GM23338 (cell line): ENCODE results near the gene RNLS. TPM values are rescaled to one million over a fixed set of nuclear protein-coding genes. Genes with fewer than 3 reads are reported as not detected.

Experiments
- ATAC-seq: fragments of 200-7000 bp; cut with Tn5 transposase; 3 replicates; pipeline ENCODE4 v1.9.1; 2020
- DNase-seq: peaks from one replicate; pipeline ENCODE4 v3.0.0-alpha.2; 2015; ENCODE audit warnings: low spot score
- H2AFZ ChIP-seq: fragments of 200-600 bp; sonication (generic); 2 replicates; pipeline ENCODE4 v1.8.0; 2016; ENCODE audit warnings: antibody characterized with exemption, mild to moderate bottlenecking, moderate library complexity
- H3F3A ChIP-seq: fragments of 200-600 bp; sonication (generic); replicated peaks from 2 replicates; pipeline ENCODE4 v1.8.0; 2017; ENCODE audit warnings: antibody characterized with exemption, mixed run types, low read depth
- H3K27ac ChIP-seq: fragments of 200-600 bp; sonication (generic); 2 replicates; pipeline ENCODE4 v1.6.1; 2016; ENCODE audit warnings: low read depth
- H3K27me3 ChIP-seq: fragments of 200-600 bp; sonication (generic); 2 replicates; pipeline ENCODE4 v1.8.0; 2016; ENCODE audit warnings: mild to moderate bottlenecking, mixed run types, moderate library complexity; ENCODE audit not compliant: insufficient read depth
- H3K36me3 ChIP-seq: fragments of 200-600 bp; sonication (generic); 2 replicates; pipeline ENCODE4 v1.8.0; 2016; ENCODE audit warnings: mild to moderate bottlenecking; ENCODE audit not compliant: insufficient read depth
- H3K4me1 ChIP-seq: fragments of 200-600 bp; sonication (generic); 2 replicates; pipeline ENCODE4 v1.8.0; 2016; ENCODE audit warnings: mild to moderate bottlenecking, moderate library complexity; ENCODE audit not compliant: insufficient read depth
- H3K4me2 ChIP-seq: fragments of 200-600 bp; sonication (generic); 2 replicates; pipeline ENCODE4 v1.7.1; 2017; ENCODE audit warnings: mixed run types
- H3K4me3 ChIP-seq: fragments of 200-600 bp; sonication (generic); 2 replicates; pipeline ENCODE4 v1.6.1; 2016; ENCODE audit warnings: mixed run types
- H3K79me2 ChIP-seq: fragments of 200-600 bp; sonication (generic); replicated peaks from 2 replicates; pipeline ENCODE4 v1.8.0; 2017; ENCODE audit warnings: mild to moderate bottlenecking; ENCODE audit not compliant: insufficient read depth
- H3K9me2 ChIP-seq: fragments of 200-600 bp; sonication (generic); 2 replicates; pipeline ENCODE4 v1.8.0; 2017; ENCODE audit not compliant: insufficient read depth
- H4K20me1 ChIP-seq: fragments of 200-600 bp; sonication (generic); replicated peaks from 2 replicates; pipeline ENCODE4 v1.8.0; 2017; ENCODE audit warnings: mild to moderate bottlenecking; ENCODE audit not compliant: insufficient read depth
- H3K27ac Mint-ChIP-seq: 2 replicates; pipeline ENCODE4 v1.8.0; 2020; ENCODE audit warnings: inconsistent platforms, mild to moderate bottlenecking, moderate library complexity, mixed read lengths
- H3K27me3 Mint-ChIP-seq: 3 replicates; pipeline ENCODE4 v1.8.0; 2022; ENCODE audit warnings: low read depth, mild to moderate bottlenecking, moderate library complexity, mixed read lengths, inconsistent platforms; ENCODE audit not compliant: insufficient read depth, poor library complexity
- H3K36me3 Mint-ChIP-seq: 3 replicates; pipeline ENCODE4 v1.8.0; 2021; ENCODE audit warnings: low read depth, mild to moderate bottlenecking, inconsistent platforms, moderate library complexity, mixed read lengths
- H3K4me1 Mint-ChIP-seq: 3 replicates; pipeline ENCODE4 v1.8.0; 2020; ENCODE audit warnings: mild to moderate bottlenecking, inconsistent platforms, mixed read lengths
- H3K4me3 Mint-ChIP-seq: 3 replicates; pipeline ENCODE4 v1.8.0; 2021; ENCODE audit warnings: moderate library complexity, mild to moderate bottlenecking, inconsistent platforms, mixed read lengths
- H3K9me3 Mint-ChIP-seq: 3 replicates; pipeline ENCODE4 v1.8.0; 2020; ENCODE audit warnings: moderate library complexity, mild to moderate bottlenecking, inconsistent platforms, mixed read lengths
- CTCF ChIP-seq, 2 experiments: fragments of 200-600 bp in 1 of 2; sonication (generic) in 1 of 2; conservative IDR thresholded peaks; 2 replicates each; pipeline versions ENCODE4 v1.5.1 to v1.6.1; 2016 to 2017; ENCODE audit warnings: antibody characterized with exemption in 2 of 2, low read depth in 2 of 2, mild to moderate bottlenecking in 2 of 2, moderate library complexity in 1 of 2
- ETS1 ChIP-seq: IDR thresholded peaks from 2 replicates; pipeline ENCODE4 v1.6.1; 2016; ENCODE audit warnings: antibody characterized with exemption
- JUNB ChIP-seq: IDR thresholded peaks from one replicate; pipeline ENCODE4 v1.6.1; 2016; ENCODE audit warnings: antibody characterized with exemption; ENCODE audit not compliant: unreplicated experiment
- NANOG ChIP-seq: IDR thresholded peaks from 2 replicates; pipeline ENCODE4 v1.6.1; 2016; ENCODE audit warnings: antibody characterized with exemption, borderline replicate concordance
- POLR2AphosphoS5 ChIP-seq: IDR thresholded peaks from 2 replicates; pipeline ENCODE4 v1.6.1; 2016; ENCODE audit warnings: antibody characterized with exemption, low read depth
- ZNF114 ChIP-seq: fragments of 250-450 bp; sonication (Bioruptor Pico); IDR thresholded peaks from 2 replicates; pipeline ENCODE4 v1.5.0; 2020; ENCODE audit warnings: mild to moderate bottlenecking, moderate library complexity
- ZNF331 ChIP-seq: fragments of 250-450 bp; sonication (Bioruptor Pico); IDR thresholded peaks from 2 replicates; pipeline ENCODE4 v1.5.0; 2020; ENCODE audit warnings: low read depth, mild to moderate bottlenecking, moderate library complexity
- polyA plus RNA-seq: library from polyadenylated mRNA; unstranded; fragments of >200 nt; fragmentation: Nextera tagmentation; extraction: Ambion mirVana; gene quantifications from 2 replicates; pipeline ENCODE4 v1.2.1, GENCODE V29; 2016
- total RNA-seq: library from RNA; depleted of rRNA; stranded (reverse); fragments of >200 nt; shearing (Covaris generic); gene quantifications from 2 replicates; pipeline ENCODE4 v1.2.3, GENCODE V29; 2014

Gene RNLS
- total and polyA plus RNA-seq, 2 experiments from 2014 or later, result 8.8 to 15.2 TPM

- Histone ChIP-seq H3K79me2 (no peaks in the 10 kb centered on the region), H3K4me1 (no peaks in the 10 kb centered on the region), H3K9me2 (no peaks in the 10 kb centered on the region), H3K36me3 (no peaks in the 10 kb centered on the region), H4K20me1 (no peaks in the 10 kb centered on the region), H3K4me3 (no peak overlapping the region), H2AFZ (no peak overlapping the region), H3K27ac (no peak overlapping the region), H3K4me2 (no peak overlapping the region), H3F3A (no peaks in the 10 kb centered on the region), H3K27me3 (no peaks in the 10 kb centered on the region)
- Mint-ChIP-seq H3K4me1 (no peaks in the 10 kb centered on the region), H3K27me3 (no peaks in the 10 kb centered on the region), H3K4me3 (no peak overlapping the region), H3K36me3 (no peaks in the 10 kb centered on the region), H3K9me3 (peaks cover 6% of the 10 kb centered on the region; the same call in 2 of the 3 replicates), H3K27ac (no peak overlapping the region)
- no peak for DNase-seq
- TF ChIP-seq CTCF (conservative IDR thresholded peaks at IDR 0.05; ENCODE audit: low read depth in 2 of 2), result no peak
- TF ChIP-seq POLR2AphosphoS5, result no peak
- no peak for TF ChIP-seq ETS1
- no peak for ATAC-seq
Measured at GRCh38 chr10:88598055-88598454, 14.9 kb upstream of the RNLS start.

GRCh38 chr10:88594482-88594881 is 11.4 kb upstream of the RNLS start:
- no peak for ATAC-seq
- no peak overlapping the region for H3K27ac ChIP-seq
- DNase-seq, result no peak
- TF ChIP-seq CTCF (conservative IDR thresholded peaks at IDR 0.05; ENCODE audit: low read depth in 2 of 2), result no peak
- Mint-ChIP-seq H3K9me3 (no peaks in the 10 kb centered on the region), H3K4me3 (no peak overlapping the region), H3K27ac (no peak overlapping the region), H3K27me3 (no peaks in the 10 kb centered on the region), H3K36me3 (no peaks in the 10 kb centered on the region), H3K4me1 (no peaks in the 10 kb centered on the region)
- H3K79me2 ChIP-seq, result no peaks in the 10 kb centered on the region
- no peaks in the 10 kb centered on the region for H3K27me3 ChIP-seq
- no peak overlapping the region for H2AFZ ChIP-seq
- H3F3A ChIP-seq, result no peaks in the 10 kb centered on the region
- H3K4me2 ChIP-seq, result no peak overlapping the region
- no peaks in the 10 kb centered on the region for H4K20me1 ChIP-seq
- no peaks in the 10 kb centered on the region; the same call in 1 of the 2 replicates for H3K4me1 ChIP-seq
- no peak overlapping the region for H3K4me3 ChIP-seq
- H3K9me2 ChIP-seq, result no peaks in the 10 kb centered on the region
- H3K36me3 ChIP-seq, result no peaks in the 10 kb centered on the region

- no peak overlapping the region for H3K27ac ChIP-seq
- H3K9me2 ChIP-seq, result no peaks in the 10 kb centered on the region
- no peak overlapping the region for H3K4me3 ChIP-seq
- no peaks in the 10 kb centered on the region for H4K20me1 ChIP-seq
- no peak overlapping the region for H3K4me2 ChIP-seq
- H3K27me3 Mint-ChIP-seq, result no peaks in the 10 kb centered on the region
- DNase-seq (no peak), ATAC-seq (no peak)
- no peak overlapping the region for H3K4me3 Mint-ChIP-seq
- no peak overlapping the region for H3K27ac Mint-ChIP-seq
- no peaks in the 10 kb centered on the region for H3K4me1 Mint-ChIP-seq
- H3K79me2 ChIP-seq, result no peaks in the 10 kb centered on the region
- H3K4me1 ChIP-seq, result no peaks in the 10 kb centered on the region; the same call in 1 of the 2 replicates
- no peaks in the 10 kb centered on the region for H3K36me3 ChIP-seq
- no peaks in the 10 kb centered on the region for H3K27me3 ChIP-seq
- H3K36me3 Mint-ChIP-seq, result no peaks in the 10 kb centered on the region
- no peak overlapping the region for H2AFZ ChIP-seq
- H3K9me3 Mint-ChIP-seq, result no peaks in the 10 kb centered on the region
- no peaks in the 10 kb centered on the region for H3F3A ChIP-seq
- TF ChIP-seq ZNF331 (CRISPR knock-in tag), result no peak
- TF ChIP-seq ZNF114 (CRISPR knock-in tag), result no peak
- no peak for TF ChIP-seq NANOG
- TF ChIP-seq POLR2AphosphoS5, result no peak
- no peak for TF ChIP-seq JUNB
Measured at GRCh38 chr10:88592906-88593305, 9.8 kb upstream of the RNLS start.
